NCI-H460 (cell line): ENCODE measurements around the gene FPGS. TPM values are rescaled to one million over a fixed set of nuclear protein-coding genes. Genes with fewer than 3 reads are reported as not detected.
"Not testable (repeated sequence)": the region's sequence is repeated elsewhere in the genome, so short reads cannot be mapped to it uniquely, and the experiment has no call there.

ENCODE experiments used
- DNase-seq: peaks from one replicate; pipeline ENCODE4 v3.0.0-alpha.2; 2016; ENCODE audit warnings: low read depth; ENCODE audit errors: extremely low read depth
- total RNA-seq: library from RNA; depleted of rRNA; stranded (reverse); fragments of >200 nt; shearing (Covaris generic); gene quantifications from 2 replicates; pipeline ENCODE4 v1.2.3, GENCODE V29; 2014

FPGS gene
- total RNA-seq, 1 experiment from 2014 or later = 23.9 TPM

DNA sequence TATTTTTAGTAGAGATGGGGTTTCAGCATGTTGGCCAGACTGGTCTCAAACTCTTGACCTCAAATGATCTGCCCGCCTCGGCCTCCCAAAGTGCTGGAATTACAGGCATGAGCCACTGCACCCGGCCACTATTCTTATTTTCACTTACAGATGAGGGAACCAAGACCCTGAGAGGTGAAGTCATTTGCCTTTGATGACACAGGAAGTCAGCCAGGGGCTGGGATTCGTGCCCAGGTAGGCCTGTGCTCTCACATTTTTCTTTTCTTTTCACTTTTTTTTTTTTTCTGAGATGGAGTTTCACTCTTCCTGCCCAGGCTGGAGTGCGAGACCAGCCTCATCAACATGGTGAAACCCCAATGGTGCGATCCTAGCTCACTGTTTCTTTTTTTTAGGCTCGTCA is 29.6 kb downstream of the FPGS start:
- DNase-seq = no peak

DNA sequence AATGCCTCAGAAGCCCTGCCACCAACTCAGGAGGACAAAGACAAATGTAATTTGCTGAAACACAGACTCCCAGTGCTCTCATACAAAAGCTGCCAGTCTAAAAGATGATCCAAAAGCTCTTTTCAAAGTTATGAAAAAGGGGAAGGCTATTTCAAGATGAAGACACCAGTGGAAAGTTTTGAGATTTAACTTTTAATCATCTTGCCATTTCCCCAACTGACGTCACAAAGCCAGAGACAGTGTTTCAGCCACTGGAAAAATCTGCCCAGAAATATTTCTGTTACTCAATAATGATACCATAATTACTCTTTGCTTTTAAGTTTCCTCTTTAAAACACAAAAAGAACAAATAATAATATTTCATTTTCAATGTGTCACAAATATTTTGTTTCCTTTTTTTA is 30.9 kb downstream of the FPGS start:
- DNase-seq = no peak

DNA sequence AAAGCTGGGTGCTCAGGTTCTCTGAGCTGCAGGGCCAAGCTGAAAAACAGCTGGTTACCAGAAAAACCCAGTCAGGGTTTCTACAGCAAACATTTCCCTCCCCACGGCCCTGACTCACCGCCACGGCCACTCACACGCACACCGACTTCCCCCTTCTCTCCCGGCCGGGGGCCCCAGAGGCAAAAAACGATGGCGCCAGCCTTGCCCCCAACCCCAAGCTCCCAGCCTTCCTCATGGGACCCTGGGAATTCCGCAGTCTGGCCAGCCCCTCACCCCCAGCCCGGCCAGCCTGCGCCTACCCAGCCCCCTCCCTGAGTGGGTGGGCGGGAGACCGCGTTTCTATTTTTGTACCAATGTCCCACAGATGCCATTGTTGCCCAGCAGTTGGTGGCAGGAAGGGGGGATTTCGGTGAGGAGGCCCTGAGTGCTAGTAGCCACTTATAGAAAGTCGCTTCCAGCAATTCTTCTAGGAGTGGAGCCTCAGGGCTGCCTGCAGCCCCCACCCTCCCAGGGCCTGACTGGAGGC is 33.4 kb downstream of the FPGS start:
- no peak for DNase-seq

DNA sequence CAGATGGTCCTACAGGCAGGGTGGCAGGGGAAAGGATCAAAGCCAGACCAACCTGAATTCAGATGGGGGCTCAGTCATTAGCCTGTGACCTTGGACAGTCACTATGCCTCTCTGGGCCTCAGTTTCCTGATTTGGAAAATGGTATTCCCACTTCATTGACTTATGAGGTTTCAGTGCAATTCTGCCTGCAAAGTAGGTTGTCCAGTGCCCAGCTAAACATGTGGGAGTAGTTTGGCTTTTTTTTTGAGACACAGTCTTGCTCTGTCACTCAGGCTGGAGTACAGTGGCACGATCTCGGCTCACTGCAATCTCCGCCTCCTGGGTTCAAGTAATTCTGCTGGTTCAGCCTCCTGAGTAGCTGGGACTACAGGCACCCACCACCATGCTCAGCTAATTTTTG is 33.9 kb downstream of the FPGS start:
- DNase-seq = not testable (repeated sequence)

DNA sequence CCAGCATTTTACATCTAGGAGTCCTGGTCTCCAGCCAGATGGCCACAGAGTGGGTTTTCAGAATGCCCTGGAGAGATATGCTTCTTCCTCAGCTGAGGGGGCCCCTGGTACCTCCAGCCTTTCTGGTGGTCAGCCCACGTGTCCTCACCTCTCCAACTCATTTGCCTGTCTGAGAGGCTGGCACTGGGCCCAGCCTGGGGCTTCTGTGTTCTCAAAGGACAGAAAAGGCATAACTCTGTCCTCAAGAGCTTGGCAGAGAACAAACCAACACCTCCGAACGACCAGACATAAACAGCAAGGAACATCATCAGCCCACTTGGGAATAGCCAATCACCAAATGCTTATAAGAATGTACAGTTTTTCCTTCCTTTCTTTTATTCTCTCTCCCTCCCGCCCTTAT is 34.7 kb downstream of the FPGS start:
- DNase-seq = no peak

DNA sequence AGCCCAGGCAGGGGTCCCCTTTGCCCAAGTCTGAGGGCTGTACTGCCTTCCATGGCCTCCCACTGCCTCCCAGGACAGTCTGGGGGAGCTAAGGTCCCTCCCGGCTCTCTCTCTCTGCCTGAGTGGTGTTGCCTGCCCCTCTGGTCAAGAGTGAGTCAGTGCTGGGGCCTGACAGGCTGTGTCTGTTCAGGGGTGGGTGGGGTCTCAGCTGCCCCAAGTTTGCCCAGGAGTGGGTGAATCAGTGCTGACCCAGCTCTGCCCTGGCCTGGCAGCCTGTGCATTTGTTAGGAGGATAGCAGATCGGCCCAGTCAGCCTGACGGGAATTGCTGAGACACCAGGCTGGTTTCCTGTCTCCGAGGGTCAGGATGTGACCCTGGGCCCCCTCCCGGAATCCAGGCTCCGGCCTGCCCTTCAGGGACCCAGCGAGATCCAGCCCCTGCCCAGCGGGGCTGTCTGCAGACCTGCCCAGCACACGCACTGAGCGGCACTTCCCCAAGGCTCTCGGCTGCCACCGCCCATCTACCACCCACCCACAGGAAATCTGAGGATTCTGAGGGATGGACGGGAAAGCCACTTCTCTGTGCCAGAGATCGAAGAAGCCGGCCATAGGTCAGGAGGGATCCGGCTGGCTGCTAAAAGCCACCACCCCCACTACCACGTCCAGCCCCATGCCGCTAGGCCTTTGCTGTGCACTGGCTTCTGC is 35.8 kb downstream of the FPGS start:
- no peak for DNase-seq

DNA sequence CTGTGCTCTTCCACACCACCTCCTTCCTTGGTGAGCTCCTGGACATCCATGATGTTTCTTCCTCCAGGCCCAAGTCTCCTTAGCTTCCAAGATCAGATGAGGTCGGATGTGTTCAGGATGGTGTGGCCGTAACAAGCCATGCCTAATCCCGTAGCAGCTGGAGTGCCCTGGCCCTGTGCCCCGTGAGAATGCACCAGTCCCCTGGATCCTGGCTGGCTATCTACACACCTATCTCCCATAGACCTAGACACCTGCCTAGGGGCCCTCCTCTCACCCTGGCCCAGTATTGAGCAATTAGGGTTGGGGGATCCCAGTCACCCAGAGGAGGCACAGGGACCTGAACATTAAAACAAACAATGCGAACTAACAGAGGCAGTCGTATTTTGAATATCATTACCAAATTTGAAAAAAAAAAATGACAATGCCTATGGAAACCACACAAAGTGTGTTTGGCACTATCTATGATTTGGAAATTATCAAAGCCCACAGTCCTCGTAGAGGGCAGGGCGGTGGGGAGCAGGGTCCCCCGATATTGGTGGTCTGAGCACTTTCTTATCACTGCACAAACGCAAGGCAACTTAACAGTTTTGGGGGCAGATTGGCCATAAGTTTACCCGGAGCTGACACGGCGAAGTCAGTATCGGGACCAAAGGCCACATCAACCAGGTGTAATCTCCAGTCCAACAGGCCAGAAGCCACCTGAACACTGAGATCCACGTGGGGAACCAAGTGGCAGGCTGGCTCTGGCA is 38.6 kb downstream of the FPGS start:
- no peak for DNase-seq

DNA sequence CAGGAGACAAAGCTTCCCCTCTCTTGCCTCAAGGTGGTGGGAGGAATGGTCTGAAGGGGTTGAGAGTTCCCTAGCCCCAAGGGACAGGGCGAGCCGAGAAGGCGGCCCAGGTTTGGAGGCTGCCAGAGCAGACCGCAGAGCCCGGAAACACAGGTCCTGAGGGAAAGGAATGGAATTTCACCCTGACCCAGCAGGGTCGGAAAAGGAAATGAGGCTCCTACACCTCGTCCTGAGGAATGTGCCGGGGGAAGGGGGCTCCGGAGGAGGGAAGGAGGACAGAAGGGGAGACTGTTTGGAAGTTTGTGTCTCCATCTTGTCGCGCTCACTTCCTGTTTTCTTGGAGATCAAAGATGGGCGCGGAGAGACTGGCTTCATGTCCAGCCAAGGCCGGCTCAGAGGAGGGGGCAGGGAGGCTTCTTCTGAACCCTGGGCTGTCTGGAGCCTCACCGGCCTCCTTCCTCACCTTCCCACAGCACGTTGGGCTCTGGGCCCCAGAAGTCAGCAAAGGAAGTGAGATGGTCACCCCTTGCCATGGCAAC is 42.2 kb downstream of the FPGS start:
- DNase-seq = no peak

DNA sequence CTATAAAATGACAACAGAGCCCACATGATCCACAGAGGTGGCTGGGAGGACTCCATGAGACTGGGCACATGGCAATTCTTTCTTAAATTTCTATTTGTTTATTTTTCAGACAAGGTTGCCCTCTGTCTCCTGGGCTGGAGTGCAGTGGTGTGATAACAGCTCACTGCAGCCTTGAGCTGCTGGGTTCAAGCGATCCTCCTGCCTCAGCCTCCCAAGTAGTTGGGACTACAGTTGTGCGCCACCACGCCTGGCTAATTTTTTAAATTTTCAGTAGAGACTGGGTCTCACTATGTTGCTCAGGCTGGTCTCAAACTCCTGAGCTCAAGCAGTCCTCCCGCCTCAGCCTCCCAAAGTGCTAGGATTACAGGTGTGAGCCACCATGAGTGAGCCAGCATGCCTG is 42.9 kb downstream of the FPGS start:
- not testable (repeated sequence) for DNase-seq

DNA sequence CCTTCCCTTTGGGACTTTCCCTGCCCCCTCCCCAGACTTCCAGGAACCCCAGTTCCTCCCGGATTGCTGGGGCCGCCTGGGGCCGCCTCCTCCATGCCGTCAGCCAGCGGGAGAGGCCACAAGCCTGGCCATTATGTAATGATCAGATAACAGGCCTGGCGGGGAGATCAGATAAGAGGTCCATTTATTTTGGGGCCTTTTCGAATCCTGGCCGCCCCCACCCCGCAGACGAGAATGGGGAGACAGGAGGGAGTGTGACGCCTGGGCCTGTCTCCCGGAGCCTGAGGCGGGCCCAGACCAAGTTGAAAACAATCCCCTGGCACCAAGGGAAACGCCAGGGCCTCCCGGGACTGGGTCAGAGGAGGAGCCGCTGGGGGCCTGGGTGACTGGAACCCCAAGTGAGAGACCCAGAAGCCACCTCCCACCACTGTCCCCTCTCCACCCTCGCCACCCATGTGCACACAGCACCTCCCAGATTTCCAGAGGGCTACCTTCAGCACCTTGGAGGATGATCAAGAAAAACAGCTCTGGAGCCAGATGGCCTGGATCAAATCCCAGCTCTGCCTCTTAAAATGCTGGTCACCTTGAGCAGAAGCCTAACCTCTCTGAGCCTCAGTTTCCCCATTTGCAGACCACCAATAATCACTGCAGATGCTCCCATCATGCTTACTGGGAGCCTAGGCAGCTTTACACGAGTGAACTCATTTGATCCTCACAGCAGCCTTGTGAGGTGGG is 43.9 kb downstream of the FPGS start:
- no peak for DNase-seq

DNA sequence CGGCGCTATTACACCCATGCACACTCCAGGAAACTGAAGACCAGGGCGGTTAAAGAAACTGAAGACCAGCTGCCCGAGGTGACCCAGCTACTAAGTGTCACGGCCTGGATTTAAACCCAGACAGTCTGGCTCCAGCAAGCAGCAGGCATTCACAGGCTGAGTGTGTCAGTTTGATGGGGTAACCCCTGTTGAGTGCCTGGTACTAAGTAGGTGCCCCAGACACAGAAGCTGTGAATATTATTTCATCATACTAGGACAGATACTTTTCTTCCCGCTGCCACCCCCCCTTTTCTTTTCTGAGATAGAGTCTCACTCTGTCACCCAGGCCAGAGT is 44.5 kb downstream of the FPGS start:
- DNase-seq = no peak

DNA sequence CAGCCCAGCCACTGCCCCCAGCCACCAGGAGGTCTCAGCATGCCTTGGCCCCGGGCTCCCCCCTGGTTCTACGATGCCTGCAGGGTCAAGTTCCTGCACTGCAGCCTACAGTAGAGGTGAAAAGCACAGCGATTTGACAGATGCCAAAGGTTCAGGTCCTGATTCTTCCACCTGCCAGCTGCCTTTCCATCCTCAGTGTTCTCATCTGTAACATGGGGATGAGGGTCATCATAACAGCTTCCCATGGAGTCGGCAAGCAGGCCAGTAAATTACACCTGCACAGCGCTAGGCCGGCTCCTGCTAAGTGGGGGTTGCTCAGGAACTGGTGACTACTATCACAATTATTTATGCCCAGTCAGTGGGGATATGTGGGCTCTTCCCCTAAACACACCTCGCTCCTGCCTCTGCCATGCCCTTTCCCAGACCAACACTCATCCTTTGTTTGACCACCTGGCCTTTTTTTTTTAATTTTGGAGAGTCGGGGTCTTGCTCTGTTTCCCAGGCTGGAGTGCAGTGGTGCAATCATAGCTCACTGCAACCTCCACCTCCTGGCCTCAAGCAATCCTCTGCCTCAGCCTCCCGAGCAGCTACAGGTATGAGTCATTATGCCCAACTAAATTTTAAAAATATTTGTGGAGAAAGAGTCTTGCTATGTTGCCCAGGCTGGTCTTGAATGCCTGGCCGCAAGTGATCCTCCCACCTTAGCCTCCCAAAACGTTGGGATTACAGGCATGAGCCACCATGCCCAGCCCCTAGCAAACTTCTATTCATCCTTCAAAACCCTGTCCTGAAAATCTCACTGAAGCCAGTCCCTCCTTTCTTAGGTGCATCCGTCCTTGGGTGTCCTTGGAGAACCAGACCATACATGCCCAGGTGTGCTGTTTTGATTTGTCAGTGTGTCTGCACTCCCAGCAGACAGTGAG is 45.4 kb downstream of the FPGS start:
- no peak for DNase-seq

DNA sequence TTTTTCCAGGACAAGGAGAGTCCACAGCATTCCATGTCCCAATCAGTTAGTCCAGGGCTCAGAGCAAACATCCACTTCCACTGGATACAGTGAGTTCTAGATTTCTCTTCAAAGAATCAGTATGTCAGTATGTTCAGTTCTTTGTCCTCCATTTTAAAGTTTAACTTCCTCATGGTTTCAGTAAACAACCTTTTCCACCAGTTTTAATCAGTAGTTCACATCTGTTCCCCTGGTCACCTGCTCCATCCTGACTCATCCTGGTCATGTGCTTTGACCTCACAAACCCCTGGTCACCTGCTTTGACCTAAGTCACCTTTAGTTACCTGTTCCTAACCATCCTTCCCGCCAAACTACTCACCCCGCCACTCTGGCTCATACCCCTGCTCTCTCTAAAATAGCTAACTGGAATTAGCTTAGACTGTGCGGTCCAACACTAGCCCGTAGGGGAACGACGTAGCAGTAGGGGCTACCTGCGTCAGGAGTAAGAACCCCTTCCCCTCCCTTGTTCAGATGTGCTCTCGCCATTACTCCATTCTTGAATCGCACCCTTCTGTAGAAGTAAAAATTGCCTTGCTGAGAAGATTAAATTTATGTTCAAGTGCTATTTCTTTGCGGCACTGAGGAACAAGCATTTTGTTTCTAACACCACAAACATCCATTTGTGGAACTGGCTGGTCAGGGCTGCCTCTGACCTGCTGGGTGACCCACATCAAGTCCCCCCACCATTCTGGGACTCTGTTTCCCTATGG is 46.2 kb downstream of the FPGS start:
- no peak for DNase-seq

DNA sequence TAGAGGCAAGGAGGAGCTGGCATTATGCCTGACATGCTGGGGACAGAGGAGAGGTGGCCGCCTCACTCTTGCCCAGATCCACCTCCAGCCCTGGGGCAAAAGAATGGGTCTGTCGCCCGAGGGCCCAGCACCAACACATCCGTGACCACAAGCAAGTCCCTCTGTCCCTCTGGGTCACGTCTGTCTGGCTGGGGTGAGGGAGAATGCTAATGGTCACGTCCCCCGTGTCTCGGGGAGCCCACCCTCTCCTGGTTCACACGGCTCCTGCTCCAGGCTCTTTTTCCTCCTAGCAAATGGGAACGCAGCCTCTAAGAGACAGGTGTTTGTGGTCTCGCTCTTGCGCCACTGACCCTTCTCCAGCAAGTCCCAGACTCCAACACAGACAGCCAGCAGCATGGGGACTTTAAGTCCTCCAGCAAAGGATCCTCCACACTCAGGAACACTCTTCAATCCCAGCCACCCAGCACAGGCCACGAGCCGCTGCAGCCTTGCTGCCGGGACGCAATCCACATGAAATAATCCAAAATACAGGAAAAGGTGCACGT is 47.7 kb downstream of the FPGS start:
- no peak for DNase-seq

DNA sequence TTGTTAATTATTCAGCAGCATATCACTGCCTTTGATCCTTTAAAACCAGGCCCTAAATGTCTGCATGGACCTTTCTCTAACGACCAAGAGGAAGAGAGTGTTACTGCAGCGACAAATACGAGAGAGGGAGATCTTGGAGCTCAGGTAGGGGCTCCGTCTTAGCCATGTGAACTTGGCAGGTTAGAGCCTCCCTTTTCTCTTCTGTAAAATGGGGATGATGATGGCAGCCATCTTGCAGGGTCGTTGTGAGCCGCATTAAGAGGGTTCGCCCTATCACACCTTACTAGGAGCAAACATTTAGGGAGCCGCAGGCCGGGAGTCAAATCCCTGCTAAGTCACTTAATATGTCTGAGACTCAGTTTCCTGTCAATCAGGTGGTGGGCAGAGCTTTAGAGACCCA is 50.1 kb downstream of the FPGS start:
- no peak for DNase-seq

DNA sequence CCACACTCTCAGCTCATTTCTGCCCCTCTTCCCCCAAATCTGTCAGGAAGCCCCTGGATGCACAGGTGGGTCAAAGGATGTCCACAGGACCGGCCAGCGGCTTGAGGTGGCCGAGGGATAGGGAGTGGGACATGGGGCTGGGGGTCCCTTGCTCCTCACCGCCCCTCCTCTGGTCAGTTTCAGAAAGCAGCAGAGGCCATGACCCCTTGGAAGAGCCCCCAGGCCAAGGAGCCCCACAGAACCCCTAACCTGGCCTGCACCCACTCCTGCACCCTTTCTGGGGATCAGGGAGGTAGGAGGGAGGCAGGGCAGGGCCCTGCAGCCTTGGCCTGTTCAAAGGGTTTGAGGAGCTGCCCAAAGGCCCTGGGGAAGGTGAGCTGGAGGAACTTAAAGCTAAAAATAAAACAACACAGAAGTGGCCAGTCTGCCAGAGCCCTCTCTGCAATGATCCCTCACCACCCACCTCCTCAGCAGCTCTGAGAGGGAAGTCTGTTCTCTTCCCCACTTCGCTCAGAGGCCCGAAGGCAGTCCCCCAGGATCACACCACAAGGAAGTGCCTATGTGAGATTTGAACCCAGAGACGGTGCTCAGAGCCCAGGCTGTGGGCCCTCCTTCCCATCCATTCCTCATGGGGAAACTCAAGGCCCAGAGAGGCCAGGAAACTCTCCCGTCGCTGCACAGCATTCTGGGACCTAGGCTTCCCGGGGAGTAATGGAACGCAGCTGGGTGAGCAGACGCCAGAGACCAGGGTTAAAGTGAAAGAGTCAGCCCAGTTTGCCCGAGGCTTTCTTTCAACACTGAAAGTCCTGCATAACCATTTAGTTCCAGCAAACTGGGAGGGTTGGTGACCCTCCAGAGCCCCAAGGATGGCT is 50.9 kb downstream of the FPGS start:
- DNase-seq = no peak

DNA sequence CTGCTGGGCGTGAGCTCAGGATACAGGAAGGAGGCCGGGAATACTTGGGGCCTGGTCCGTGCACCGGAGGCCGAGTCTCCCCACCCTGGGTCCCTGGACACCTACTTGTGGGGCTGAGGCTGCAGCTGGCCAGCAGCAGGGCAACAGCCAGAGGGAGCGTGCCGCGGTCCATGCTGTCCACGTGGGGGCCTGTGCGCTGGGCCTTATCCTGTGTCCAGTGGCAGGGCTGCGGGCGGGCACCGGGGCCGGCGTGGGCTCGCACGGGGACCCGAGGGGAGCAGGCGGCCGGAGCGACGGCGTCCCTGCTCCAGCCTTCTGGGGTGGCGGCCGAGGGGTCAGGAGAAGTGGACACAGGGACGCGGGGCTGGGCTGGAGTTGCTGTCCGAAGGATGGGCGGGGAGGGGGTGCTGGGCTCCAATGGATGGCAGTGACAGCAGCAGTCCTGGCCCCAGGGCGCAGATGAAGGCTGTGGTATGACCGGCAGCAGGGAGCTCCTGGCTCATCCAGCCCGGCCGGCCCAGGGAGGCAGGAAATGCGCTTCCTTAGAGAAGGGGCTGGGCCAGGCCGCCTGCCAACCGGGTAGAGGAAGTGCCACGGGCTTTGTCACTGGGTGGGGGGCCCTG is 51.6 kb downstream of the FPGS start, which contains the start of gene ENG:
Gene ENG, minus strand, starts transcription at position 475 of the 623 bp plus-strand sequence. Its CDS starts 303 bp downstream, at position 172.
- peak; percentile 34 for DNase-seq

DNA sequence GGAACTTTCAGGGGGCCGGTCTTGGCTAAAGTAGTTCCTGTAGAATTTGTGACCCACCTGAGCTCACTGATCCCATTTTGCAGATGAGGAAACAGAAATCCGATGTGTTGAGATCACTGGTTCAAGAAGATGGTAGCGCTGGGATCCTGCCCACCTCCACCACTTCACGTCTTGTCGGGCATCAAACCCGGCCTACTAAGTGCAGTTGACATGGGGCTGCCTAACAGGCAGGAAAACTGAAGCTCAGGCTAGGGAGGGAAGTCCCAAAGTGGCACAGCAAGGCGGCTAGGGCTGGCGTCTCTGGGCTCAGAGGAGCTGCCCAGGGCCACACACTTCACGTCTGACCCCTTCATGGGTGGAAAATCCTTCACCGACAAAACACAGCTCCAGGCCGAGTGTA is 52.3 kb downstream of the FPGS start:
- DNase-seq = no peak
